GM10248 (cell line): Measurements from ENCODE around the gene CUX1.

ENCODE experiments used
- CTCF ChIA-PET: fragments of 300-600 bp; sonication (Branson Sonifier 250); formaldehyde crosslinking; extraction: SDS; loops from one replicate; lab custom pipeline; 2021; ENCODE audit warnings: antibody characterized with exemption; lab: Yijun Ruan, JAX
- POLR2A ChIA-PET: fragments of 350-650 bp; sonication (Branson Sonifier 250); formaldehyde crosslinking; extraction: SDS; loops from one replicate; lab custom pipeline; 2020; ENCODE audit warnings: antibody characterized with exemption; lab: Yijun Ruan, JAX
- DNase-seq: peaks from one replicate; pipeline ENCODE4 v3.0.0; 2012; ENCODE audit errors: extremely low spot score
- CTCF ChIP-seq: IDR thresholded peaks from 2 replicates; pipeline ENCODE4 v1.5.1; 2012; ENCODE audit warnings: mild to moderate bottlenecking, low read depth; ENCODE audit errors: extremely low read depth, missing control alignments, control extremely low read depth

Gene CUX1

GRCh38 chr7:101996876-101997275 lies 179.4 kb downstream of the CUX1 start:
- CTCF ChIA-PET = interaction anchor here (1.2 kb wide), 1 partner anchor 10 kb away, joined by 5 read pairs; no protein-coding TSS in a partner anchor
- no peak for TF ChIP-seq CTCF
- POLR2A ChIA-PET = no interaction called here
- DNase-seq = no peak

- CTCF ChIA-PET = interaction anchor here (1.2 kb wide), 1 partner anchor 12 kb away, joined by 5 read pairs; no protein-coding TSS in a partner anchor
- no peak for TF ChIP-seq CTCF
- POLR2A ChIA-PET = no interaction called here
- DNase-seq = no peak
These were observed 180.8 kb downstream of the CUX1 start for GRCh38 chr7:101998029-101998905.

DNA sequence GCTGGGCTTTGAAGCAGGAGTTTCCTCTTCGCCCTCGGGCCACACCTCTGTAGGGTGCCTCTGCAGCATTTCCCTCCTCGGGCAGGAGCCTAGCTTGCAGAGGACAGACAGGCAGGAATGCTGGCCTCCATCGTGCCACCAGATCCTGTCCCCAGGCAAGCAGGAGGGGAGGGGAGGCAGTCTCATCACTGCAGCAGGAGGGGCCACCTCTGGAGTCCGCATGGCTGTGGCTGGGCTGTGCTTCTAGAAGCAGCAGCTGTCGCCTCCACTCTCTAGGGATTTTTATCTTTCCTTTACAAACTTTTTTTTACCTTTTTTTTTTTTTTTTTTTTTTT lies 181.4 kb downstream of the CUX1 start:
- CTCF ChIA-PET = no interaction called here
- POLR2A ChIA-PET = no interaction called here

DNA sequence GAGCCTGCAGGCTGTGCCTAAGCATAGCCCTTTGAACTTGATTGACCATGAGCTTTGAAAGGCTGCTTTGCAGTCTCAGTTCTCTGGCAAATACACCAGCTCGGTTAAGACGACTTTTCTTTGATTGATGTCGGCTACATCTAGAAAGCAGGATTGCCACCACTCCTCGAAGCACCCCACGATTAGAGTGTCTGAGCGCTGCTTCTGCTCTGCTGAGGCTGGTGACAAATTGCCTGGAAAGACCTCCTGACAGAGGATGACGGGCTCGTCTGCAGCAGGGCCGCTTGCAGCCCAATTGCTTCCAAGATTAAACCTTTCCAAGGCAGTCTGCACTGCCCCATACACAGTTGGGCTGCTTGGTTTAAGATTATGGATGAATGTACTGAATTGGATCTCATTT lies 182.0 kb downstream of the CUX1 start:
- ChIA-PET POLR2A (no interaction called here), CTCF (no interaction called here)
- DNase-seq = no peak
- TF ChIP-seq CTCF = no peak

More for the DNA sequence above, 181.4 kb downstream of the CUX1 start:
- DNase-seq = no peak
- no peak for TF ChIP-seq CTCF

DNA sequence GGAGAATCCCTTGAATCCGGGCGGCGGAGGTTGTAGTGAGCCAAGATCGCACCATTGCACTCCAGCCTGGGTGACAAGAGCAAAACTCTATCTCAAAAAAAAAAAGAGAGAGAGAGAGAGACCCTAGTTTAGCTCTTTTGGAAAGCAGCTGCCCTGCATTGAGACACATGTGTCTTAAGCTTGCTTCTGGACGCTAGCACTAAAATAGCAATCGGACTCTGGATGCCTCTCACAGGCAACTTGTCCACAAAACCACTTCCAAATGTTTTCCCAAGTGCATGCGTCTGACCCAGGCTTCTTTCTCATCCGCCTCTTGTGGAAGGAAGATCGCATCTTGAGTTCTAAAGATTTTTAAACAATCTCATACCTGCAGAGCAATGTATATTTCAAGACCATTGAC lies 182.7 kb downstream of the CUX1 start:
- DNase-seq = no peak
- ChIA-PET POLR2A (no interaction called here), CTCF (no interaction called here)
- TF ChIP-seq CTCF = no peak

GRCh38 chr7:102004229-102004628 lies 186.8 kb downstream of the CUX1 start:
- POLR2A ChIA-PET = no interaction called here
- TF ChIP-seq CTCF = no peak
- no peak for DNase-seq
- CTCF ChIA-PET = interaction anchor here (0.6 to 2.6 kb wide), 6 partner anchors 9 to 38 kb away, joined by 3 to 6 read pairs (median 3); no protein-coding TSS in a partner anchor
